ENCODE data around the gene SEL1L2. TPM values are rescaled to one million over a fixed set of nuclear protein-coding genes. Genes with fewer than 3 reads are reported as not detected.

Gene SEL1L2
- total RNA-seq, 1 experiment from 2014 or later, result not detected

DNA sequence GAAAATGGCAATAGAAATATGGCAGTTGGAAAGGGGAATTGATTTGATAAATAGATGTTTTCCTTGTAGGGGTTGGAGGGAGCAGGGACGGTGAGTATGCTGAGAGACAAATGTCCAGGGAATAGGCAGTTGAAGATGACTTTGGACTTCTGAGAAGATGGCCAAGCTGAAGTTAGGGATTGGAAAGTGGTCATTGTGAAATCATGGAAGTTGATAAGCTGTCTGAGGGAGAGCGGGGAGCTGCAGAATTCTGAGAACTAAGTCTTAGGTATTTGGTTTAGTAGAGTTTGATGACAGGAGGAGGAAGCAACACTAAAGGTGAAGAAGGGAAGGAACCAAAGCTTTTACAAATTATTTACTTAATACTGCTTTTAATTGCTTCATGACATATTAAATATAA lies 190.4 kb downstream of the SEL1L2 start (continued):
- TF ChIP-seq, protein P1, sequence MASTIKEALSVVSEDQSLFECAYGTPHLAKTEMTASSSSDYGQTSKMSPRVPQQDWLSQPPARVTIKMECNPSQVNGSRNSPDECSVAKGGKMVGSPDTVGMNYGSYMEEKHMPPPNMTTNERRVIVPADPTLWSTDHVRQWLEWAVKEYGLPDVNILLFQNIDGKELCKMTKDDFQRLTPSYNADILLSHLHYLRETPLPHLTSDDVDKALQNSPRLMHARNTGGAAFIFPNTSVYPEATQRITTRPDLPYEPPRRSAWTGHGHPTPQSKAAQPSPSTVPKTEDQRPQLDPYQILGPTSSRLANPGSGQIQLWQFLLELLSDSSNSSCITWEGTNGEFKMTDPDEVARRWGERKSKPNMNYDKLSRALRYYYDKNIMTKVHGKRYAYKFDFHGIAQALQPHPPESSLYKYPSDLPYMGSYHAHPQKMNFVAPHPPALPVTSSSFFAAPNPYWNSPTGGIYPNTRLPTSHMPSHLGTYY (CRISPR knock-in tag; IDR thresholded peaks at IDR 0.05), result no peak
- TF ChIP-seq, protein P2, sequence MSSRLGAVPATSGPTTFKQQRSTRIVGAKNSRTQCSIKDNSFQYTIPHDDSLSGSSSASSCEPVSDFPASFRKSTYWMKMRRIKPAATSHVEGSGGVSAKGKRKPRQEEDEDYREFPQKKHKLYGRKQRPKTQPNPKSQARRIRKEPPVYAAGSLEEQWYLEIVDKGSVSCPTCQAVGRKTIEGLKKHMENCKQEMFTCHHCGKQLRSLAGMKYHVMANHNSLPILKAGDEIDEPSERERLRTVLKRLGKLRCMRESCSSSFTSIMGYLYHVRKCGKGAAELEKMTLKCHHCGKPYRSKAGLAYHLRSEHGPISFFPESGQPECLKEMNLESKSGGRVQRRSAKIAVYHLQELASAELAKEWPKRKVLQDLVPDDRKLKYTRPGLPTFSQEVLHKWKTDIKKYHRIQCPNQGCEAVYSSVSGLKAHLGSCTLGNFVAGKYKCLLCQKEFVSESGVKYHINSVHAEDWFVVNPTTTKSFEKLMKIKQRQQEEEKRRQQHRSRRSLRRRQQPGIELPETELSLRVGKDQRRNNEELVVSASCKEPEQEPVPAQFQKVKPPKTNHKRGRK (CRISPR knock-in tag; IDR thresholded peaks at IDR 0.05; ENCODE audit: borderline replicate concordance), result no peak
- TF ChIP-seq PRRX2 (CRISPR knock-in tag; IDR thresholded peaks at IDR 0.05), result no peak
- TF ChIP-seq, protein P3, sequence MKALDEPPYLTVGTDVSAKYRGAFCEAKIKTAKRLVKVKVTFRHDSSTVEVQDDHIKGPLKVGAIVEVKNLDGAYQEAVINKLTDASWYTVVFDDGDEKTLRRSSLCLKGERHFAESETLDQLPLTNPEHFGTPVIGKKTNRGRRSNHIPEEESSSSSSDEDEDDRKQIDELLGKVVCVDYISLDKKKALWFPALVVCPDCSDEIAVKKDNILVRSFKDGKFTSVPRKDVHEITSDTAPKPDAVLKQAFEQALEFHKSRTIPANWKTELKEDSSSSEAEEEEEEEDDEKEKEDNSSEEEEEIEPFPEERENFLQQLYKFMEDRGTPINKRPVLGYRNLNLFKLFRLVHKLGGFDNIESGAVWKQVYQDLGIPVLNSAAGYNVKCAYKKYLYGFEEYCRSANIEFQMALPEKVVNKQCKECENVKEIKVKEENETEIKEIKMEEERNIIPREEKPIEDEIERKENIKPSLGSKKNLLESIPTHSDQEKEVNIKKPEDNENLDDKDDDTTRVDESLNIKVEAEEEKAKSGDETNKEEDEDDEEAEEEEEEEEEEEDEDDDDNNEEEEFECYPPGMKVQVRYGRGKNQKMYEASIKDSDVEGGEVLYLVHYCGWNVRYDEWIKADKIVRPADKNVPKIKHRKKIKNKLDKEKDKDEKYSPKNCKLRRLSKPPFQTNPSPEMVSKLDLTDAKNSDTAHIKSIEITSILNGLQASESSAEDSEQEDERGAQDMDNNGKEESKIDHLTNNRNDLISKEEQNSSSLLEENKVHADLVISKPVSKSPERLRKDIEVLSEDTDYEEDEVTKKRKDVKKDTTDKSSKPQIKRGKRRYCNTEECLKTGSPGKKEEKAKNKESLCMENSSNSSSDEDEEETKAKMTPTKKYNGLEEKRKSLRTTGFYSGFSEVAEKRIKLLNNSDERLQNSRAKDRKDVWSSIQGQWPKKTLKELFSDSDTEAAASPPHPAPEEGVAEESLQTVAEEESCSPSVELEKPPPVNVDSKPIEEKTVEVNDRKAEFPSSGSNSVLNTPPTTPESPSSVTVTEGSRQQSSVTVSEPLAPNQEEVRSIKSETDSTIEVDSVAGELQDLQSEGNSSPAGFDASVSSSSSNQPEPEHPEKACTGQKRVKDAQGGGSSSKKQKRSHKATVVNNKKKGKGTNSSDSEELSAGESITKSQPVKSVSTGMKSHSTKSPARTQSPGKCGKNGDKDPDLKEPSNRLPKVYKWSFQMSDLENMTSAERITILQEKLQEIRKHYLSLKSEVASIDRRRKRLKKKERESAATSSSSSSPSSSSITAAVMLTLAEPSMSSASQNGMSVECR (CRISPR knock-in tag; IDR thresholded peaks at IDR 0.05; ENCODE audit: borderline replicate concordance), result no peak
- TF ChIP-seq, protein P4, sequence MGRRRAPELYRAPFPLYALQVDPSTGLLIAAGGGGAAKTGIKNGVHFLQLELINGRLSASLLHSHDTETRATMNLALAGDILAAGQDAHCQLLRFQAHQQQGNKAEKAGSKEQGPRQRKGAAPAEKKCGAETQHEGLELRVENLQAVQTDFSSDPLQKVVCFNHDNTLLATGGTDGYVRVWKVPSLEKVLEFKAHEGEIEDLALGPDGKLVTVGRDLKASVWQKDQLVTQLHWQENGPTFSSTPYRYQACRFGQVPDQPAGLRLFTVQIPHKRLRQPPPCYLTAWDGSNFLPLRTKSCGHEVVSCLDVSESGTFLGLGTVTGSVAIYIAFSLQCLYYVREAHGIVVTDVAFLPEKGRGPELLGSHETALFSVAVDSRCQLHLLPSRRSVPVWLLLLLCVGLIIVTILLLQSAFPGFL (CRISPR knock-in tag; IDR thresholded peaks at IDR 0.05; ENCODE audit: borderline replicate concordance), result no peak

Other genes with a start within 250 kb of the SEL1L2 start
- gene ESF1, start 205.7 kb downstream of the SEL1L2 start, total RNA-seq (2021), result 25.3 to 28.7 TPM (median 26.2 TPM) in 3 replicates
- gene NDUFAF5, start 205.6 kb downstream of the SEL1L2 start, total RNA-seq (2021), result 22.4 to 31.8 TPM (median 29.1 TPM) in 3 replicates
- gene MACROD2, start 4.9 kb upstream of the SEL1L2 start, total RNA-seq (2021), result 3.0 to 4.1 TPM (median 3.5 TPM) in 3 replicates

Data from WTC11 (cell line).